ENCODE data around the gene GAB2.

The GAB2 gene

DNA sequence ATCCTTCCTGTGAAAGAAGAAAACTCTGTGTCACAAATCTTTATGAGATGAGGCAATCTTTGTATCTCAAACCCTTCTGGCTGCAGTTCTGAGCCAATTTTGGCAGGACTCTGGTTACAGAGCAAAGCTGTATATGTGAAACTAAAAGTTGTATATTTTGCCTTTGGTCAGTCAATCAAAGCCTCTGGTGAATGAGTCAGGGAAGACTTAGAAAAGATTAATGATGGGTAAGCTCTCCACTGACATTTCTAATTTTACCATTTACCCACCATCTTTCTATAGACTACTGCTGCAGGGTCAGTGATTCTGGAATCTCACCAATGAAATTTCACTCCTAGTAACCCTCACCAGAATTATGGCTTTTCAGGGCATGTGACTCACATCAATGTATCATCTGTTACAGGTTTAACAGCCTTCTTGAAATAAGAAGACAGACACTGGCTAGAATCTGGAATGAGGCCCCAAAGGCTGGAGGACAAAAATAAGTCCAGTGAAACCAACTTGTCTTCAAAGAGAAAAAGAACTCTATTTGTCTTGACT, 185.6 kb downstream of the GAB2 start:
- CTCF ChIA-PET, result interaction anchor here (0.7 to 1.1 kb wide), 2 partner anchors 332 to 333 kb away, joined by 3 to 4 read pairs; no protein-coding TSS in a partner anchor

DNA sequence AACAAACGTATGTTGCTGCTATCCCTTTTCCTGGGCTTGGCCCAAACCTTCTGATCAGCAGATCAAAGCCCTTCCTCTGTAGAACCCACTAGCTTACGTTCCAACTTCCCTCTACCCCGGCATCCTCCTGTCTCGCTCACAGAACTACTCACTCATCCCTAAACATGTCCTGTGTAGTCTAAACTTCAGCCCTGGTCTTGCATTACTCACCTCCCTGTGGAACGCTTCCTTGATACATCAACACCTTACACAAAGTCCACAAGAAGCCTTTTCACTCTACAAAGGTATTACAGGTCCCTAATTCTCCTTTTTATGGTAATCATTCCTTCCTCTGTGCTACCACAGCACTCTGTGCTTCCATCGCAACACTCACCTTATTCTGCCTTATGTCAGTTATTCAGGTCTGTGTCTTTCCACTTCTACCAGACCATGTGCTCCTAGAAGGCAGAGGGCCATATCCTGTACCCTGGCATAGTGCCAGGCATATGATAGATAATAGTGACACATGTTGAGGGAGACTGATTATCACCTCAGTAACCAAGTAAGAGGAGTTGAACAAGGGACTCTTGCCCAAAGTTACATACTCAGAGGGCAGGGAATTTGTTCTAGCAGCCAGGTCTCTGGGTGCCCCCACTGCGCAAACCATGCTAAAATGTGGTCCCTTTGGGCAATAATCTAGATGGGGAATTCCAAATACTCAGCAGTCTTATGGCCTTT, 187.3 kb downstream of the GAB2 start:
- no peaks in the 10 kb centered on the region for H3K9me3 ChIP-seq (ENCODE audit: control insufficient read depth, insufficient read depth, low read depth, low read length)
- ChIA-PET POLR2A (interaction anchor here (0.6 kb wide), 1 partner anchor 187 kb away, joined by 8 read pairs; no protein-coding TSS in a partner anchor), CTCF (interaction anchor here (0.6 to 3.5 kb wide), 4 partner anchors 19 to 334 kb away, joined by 4 to 49 read pairs (median 4); no protein-coding TSS in a partner anchor)

More for the DNA sequence above, 185.6 kb downstream of the GAB2 start:
- POLR2A ChIA-PET, result no interaction called here
- no peaks in the 10 kb centered on the region for H3K9me3 ChIP-seq (ENCODE audit: control insufficient read depth, insufficient read depth, low read depth, low read length)
- no peaks in the 10 kb centered on the region for H3K4me1 ChIP-seq (ENCODE audit: control insufficient read depth, insufficient read depth, low read length)
- H3K4me3 ChIP-seq (ENCODE audit: low read depth, low read length), result no peak overlapping the region
- H3K27ac ChIP-seq (ENCODE audit: extremely low read depth, low read depth, low read length), result no peak overlapping the region
- TF ChIP-seq, protein P1, sequence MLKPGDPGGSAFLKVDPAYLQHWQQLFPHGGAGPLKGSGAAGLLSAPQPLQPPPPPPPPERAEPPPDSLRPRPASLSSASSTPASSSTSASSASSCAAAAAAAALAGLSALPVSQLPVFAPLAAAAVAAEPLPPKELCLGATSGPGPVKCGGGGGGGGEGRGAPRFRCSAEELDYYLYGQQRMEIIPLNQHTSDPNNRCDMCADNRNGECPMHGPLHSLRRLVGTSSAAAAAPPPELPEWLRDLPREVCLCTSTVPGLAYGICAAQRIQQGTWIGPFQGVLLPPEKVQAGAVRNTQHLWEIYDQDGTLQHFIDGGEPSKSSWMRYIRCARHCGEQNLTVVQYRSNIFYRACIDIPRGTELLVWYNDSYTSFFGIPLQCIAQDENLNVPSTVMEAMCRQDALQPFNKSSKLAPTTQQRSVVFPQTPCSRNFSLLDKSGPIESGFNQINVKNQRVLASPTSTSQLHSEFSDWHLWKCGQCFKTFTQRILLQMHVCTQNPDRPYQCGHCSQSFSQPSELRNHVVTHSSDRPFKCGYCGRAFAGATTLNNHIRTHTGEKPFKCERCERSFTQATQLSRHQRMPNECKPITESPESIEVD (tag by site-specific recombination; IDR thresholded peaks at IDR 0.05), result no peak
- no peak for TF ChIP-seq ZNF560 (tag by site-specific recombination; IDR thresholded peaks at IDR 0.05; ENCODE audit: borderline replicate concordance)
- TF ChIP-seq, protein P2, sequence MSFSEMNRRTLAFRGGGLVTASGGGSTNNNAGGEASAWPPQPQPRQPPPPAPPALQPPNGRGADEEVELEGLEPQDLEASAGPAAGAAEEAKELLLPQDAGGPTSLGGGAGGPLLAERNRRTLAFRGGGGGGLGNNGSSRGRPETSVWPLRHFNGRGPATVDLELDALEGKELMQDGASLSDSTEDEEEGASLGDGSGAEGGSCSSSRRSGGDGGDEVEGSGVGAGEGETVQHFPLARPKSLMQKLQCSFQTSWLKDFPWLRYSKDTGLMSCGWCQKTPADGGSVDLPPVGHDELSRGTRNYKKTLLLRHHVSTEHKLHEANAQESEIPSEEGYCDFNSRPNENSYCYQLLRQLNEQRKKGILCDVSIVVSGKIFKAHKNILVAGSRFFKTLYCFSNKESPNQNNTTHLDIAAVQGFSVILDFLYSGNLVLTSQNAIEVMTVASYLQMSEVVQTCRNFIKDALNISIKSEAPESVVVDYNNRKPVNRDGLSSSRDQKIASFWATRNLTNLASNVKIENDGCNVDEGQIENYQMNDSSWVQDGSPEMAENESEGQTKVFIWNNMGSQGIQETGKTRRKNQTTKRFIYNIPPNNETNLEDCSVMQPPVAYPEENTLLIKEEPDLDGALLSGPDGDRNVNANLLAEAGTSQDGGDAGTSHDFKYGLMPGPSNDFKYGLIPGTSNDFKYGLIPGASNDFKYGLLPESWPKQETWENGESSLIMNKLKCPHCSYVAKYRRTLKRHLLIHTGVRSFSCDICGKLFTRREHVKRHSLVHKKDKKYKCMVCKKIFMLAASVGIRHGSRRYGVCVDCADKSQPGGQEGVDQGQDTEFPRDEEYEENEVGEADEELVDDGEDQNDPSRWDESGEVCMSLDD (tag by site-specific recombination; IDR thresholded peaks at IDR 0.05), result no peak
- no peak for TF ChIP-seq GLIS1 (tag by site-specific recombination; IDR thresholded peaks at IDR 0.05)
- no peak for TF ChIP-seq KLF1 (tag by site-specific recombination; IDR thresholded peaks at IDR 0.05)
- TF ChIP-seq OSR2 (tag by site-specific recombination; IDR thresholded peaks at IDR 0.05), result no peak
- no peaks in the 10 kb centered on the region for H3K36me3 ChIP-seq (ENCODE audit: control insufficient read depth in 2 of 2, insufficient read depth in 1 of 2, low read length in 2 of 2)

DNA sequence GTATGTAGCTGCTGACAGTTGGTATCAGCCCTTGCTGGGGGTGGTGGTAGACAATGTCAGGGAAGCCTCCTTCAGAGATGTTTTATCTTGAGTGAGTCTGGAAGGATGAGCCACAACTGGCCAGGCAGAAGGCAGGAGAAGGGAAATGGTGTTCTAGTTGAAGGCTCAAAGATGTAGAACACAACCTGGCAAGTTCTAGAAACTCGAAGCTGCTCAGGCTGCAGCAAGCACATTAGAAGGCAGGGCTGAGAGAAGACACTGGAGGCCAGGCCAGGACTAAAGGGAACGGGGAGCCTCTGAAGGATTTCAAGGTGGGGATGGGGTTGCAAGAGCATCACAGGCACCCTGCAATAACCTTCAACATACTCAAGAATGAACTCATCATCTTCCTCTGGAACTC, 188.5 kb downstream of the GAB2 start:
- no peak overlapping the region for H3K4me3 ChIP-seq (ENCODE audit: low read depth, low read length)
- ChIA-PET POLR2A (no interaction called here), CTCF (interaction anchor here (0.8 to 3.5 kb wide), 4 partner anchors 21 to 339 kb away, joined by 3 to 49 read pairs (median 6); no protein-coding TSS in a partner anchor)
- H3K4me1 ChIP-seq (ENCODE audit: control insufficient read depth, insufficient read depth, low read length), result no peaks in the 10 kb centered on the region
- peaks cover 0 to 11% of the 10 kb centered on the region in 2 experiments; a peak in 1 of 3 replicates for H3K36me3 ChIP-seq (ENCODE audit: control insufficient read depth in 2 of 2, insufficient read depth in 1 of 2, low read length in 2 of 2)
- H3K9me3 ChIP-seq (ENCODE audit: control insufficient read depth, insufficient read depth, low read depth, low read length), result no peaks in the 10 kb centered on the region
- no peak overlapping the region for H3K27ac ChIP-seq (ENCODE audit: extremely low read depth, low read depth, low read length)
- TF ChIP-seq, protein P3, sequence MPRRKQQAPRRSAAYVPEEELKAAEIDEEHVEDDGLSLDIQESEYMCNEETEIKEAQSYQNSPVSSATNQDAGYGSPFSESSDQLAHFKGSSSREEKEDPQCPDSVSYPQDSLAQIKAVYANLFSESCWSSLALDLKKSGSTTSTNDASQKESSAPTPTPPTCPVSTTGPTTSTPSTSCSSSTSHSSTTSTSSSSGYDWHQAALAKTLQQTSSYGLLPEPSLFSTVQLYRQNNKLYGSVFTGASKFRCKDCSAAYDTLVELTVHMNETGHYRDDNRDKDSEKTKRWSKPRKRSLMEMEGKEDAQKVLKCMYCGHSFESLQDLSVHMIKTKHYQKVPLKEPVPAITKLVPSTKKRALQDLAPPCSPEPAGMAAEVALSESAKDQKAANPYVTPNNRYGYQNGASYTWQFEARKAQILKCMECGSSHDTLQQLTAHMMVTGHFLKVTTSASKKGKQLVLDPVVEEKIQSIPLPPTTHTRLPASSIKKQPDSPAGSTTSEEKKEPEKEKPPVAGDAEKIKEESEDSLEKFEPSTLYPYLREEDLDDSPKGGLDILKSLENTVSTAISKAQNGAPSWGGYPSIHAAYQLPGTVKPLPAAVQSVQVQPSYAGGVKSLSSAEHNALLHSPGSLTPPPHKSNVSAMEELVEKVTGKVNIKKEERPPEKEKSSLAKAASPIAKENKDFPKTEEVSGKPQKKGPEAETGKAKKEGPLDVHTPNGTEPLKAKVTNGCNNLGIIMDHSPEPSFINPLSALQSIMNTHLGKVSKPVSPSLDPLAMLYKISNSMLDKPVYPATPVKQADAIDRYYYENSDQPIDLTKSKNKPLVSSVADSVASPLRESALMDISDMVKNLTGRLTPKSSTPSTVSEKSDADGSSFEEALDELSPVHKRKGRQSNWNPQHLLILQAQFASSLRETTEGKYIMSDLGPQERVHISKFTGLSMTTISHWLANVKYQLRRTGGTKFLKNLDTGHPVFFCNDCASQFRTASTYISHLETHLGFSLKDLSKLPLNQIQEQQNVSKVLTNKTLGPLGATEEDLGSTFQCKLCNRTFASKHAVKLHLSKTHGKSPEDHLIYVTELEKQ (tag by site-specific recombination; IDR thresholded peaks at IDR 0.05; ENCODE audit: borderline replicate concordance), result no peak
- TF ChIP-seq KLF8 (tag by site-specific recombination; IDR thresholded peaks at IDR 0.05) (no peak), ZSCAN16 (tag by site-specific recombination; IDR thresholded peaks at IDR 0.05) (no peak)

More for the DNA sequence above, 187.3 kb downstream of the GAB2 start:
- Histone ChIP-seq H3K4me1 (ENCODE audit: control insufficient read depth, insufficient read depth, low read length) (no peaks in the 10 kb centered on the region), H3K4me3 (ENCODE audit: low read depth, low read length) (no peak overlapping the region), H3K36me3 (ENCODE audit: control insufficient read depth in 2 of 2, insufficient read depth in 1 of 2, low read length in 2 of 2) (peaks cover 0 to 1% of the 10 kb centered on the region in 2 experiments; a peak in 1 of 3 replicates), H3K27ac (ENCODE audit: extremely low read depth, low read depth, low read length) (no peak overlapping the region)
- TF ChIP-seq BCL11A (tag by site-specific recombination; IDR thresholded peaks at IDR 0.05; ENCODE audit: low read depth) (no peak), ZNF121 (tag by site-specific recombination; IDR thresholded peaks at IDR 0.05) (no peak), ZBTB7A (tag by site-specific recombination; IDR thresholded peaks at IDR 0.05; ENCODE audit: low read depth) (no peak), ZNF174 (tag by site-specific recombination; IDR thresholded peaks at IDR 0.05) (no peak), ZNF214 (tag by site-specific recombination; IDR thresholded peaks at IDR 0.05; ENCODE audit: borderline replicate concordance) (no peak), ZNF266 (tag by site-specific recombination; IDR thresholded peaks at IDR 0.05; ENCODE audit: low read depth) (no peak), ZNF404 (tag by site-specific recombination; IDR thresholded peaks at IDR 0.05) (no peak), ZNF211 (tag by site-specific recombination; IDR thresholded peaks at IDR 0.05; ENCODE audit: low read depth) (no peak), ZNF629 (tag by site-specific recombination; IDR thresholded peaks at IDR 0.05) (no peak), ZEB2 (tag by site-specific recombination; IDR thresholded peaks at IDR 0.05) (no peak), ZSCAN23 (tag by site-specific recombination; IDR thresholded peaks at IDR 0.05) (no peak), ZNF221 (tag by site-specific recombination; IDR thresholded peaks at IDR 0.05; ENCODE audit: borderline replicate concordance) (no peak), ZNF664 (tag by site-specific recombination; IDR thresholded peaks at IDR 0.05) (no peak)
- TF ChIP-seq, protein P4, sequence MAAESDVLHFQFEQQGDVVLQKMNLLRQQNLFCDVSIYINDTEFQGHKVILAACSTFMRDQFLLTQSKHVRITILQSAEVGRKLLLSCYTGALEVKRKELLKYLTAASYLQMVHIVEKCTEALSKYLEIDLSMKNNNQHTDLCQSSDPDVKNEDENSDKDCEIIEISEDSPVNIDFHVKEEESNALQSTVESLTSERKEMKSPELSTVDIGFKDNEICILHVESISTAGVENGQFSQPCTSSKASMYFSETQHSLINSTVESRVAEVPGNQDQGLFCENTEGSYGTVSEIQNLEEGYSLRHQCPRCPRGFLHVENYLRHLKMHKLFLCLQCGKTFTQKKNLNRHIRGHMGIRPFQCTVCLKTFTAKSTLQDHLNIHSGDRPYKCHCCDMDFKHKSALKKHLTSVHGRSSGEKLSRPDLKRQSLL (tag by site-specific recombination; IDR thresholded peaks at IDR 0.05), result no peak
